ENCODE results near the gene ADRA1B.

GRCh38 chr5:159880676-159881075, 35.6 kb upstream of the ADRA1B start:
- TF ChIP-seq CTCF (IDR thresholded peaks at IDR 0.05), result no peak
- no peak for TF ChIP-seq POLR2A (IDR thresholded peaks at IDR 0.05)

Measured in Peyer's patch (tissue), 4 donors.